Sigmoid colon (tissue), 7 donors: ENCODE data around the gene CEPT1. TPM values are rescaled to one million over a fixed set of nuclear protein-coding genes. Genes with fewer than 3 reads are reported as not detected.
A peak's percentile ranks its signal among the peaks of the same experiment; 100 is the strongest.

Source experiments
- DNase-seq: peaks from one replicate; pipeline ENCODE4 v3.0.0-alpha.2; 2019
- H3K27ac ChIP-seq, 4 donors: fragments of 200-600 bp; sonication (generic); one replicate each; pipeline ENCODE4 v1.5.1; 2016 to 2019; ENCODE audit warnings: mild to moderate bottlenecking in 1 of 4
- H3K27me3 ChIP-seq, 3 donors: fragments of 200-600 bp; sonication (generic); one replicate each; pipeline ENCODE4 v1.5.1; 2019; ENCODE audit warnings: mild to moderate bottlenecking in 1 of 3
- H3K36me3 ChIP-seq, 4 donors: fragments of 200-600 bp; sonication (generic); one replicate each; pipeline ENCODE4 v1.5.1; 2016 to 2019
- H3K4me1 ChIP-seq, 4 donors: fragments of 200-600 bp; sonication (generic); one replicate each; pipeline ENCODE4 v1.5.1; 2017 to 2019
- H3K4me3 ChIP-seq, 4 donors: fragments of 200-600 bp; sonication (generic); one replicate each; pipeline ENCODE4 v1.5.1; 2017 to 2019; ENCODE audit warnings: mild to moderate bottlenecking in 2 of 4, moderate library complexity in 1 of 4
- H3K9me3 ChIP-seq, 4 donors: fragments of 200-600 bp in 3 of 4; sonication (generic) in 3 of 4; one replicate each; pipeline versions ENCODE4 v1.5.1 to v1.6.1; 2013 to 2019
- EP300 ChIP-seq, 4 donors: sonication (generic); formaldehyde crosslinking; IDR thresholded peaks; one replicate each; pipeline ENCODE4 v1.6.1; 2017; ENCODE audit warnings: antibody characterized with exemption in 4 of 4
- POLR2A ChIP-seq, 2 donors: fragments of 450-650 bp; IDR thresholded peaks; one replicate each; pipeline ENCODE4 v1.6.1; 2016; ENCODE audit warnings: antibody characterized with exemption in 2 of 2, mild to moderate bottlenecking in 2 of 2, moderate library complexity in 2 of 2
- POLR2AphosphoS5 ChIP-seq, 4 donors: sonication (generic); formaldehyde crosslinking; IDR thresholded peaks; one replicate each; pipeline ENCODE4 v1.6.1; 2017; ENCODE audit warnings: antibody characterized with exemption in 4 of 4
- WGBS, 2 donors: extraction: QIAGEN DNeasy Blood & Tissue Kit; methylation state at CpG; one replicate each; pipeline ENCODE4 v1.1.7; 2013; 5-methylcytosine and 5-hydroxymethylcytosine counted together
- intact Hi-C: fragments of 100-400 bp; cut with DNase I; formaldehyde crosslinking; loops from one replicate; pipeline ENCODE4 v1.15.1; 2023
- polyA plus RNA-seq, 3 donors: library from polyadenylated mRNA; stranded (reverse); fragments of 200-250 nt; gene quantifications; one replicate each; pipeline ENCODE4 v1.2.3, GENCODE V29; 2013
- total RNA-seq, 4 donors: library from RNA; depleted of rRNA; stranded (reverse); fragments of >200 nt; gene quantifications; one replicate each; pipeline ENCODE4 v1.1.0, GENCODE V29; 2016
- TF ChIP-seq, protein P1 (sequence below), 4 experiments: fragments of 450-650 bp in 3 of 4; fragments of 200-600 bp in 1 of 4; IDR thresholded peaks; one replicate each; pipeline ENCODE4 v1.5.1; 2016 to 2019; ENCODE audit warnings: antibody characterized with exemption in 4 of 4, mild to moderate bottlenecking in 3 of 4, moderate library complexity in 2 of 4
- donor health status: healthy with polysubstance abuse.
- donor health status: Bipolar disorder and iron deficiency.
- donor health status: healthy.

Gene CEPT1
- total and polyA plus RNA-seq, 7 donors, result 7.2 to 41.0 (median 28.2) TPM

DNA sequence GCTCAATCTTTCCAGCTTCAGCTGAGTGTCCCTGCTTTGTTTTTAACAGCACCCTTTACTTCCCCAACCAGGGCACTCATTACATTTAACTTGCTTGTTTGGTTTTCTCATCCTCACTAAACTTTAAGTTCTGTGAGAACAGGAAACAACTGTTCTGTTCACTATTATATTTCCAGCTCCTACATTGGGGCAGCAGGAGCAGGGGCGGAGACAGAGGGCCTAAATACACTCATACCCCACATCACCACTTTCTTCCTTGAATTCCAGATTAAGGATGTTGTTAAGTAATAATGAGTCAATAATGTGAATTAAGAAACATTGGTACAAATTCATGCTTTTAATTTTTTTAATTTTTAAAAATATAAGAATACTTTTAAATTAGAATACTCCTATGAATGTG is 6.2 kb upstream of the CEPT1 start:
- no peaks in the 10 kb centered on the region for H3K9me3 ChIP-seq
- peaks cover 0 to 9% (median 7%) of the 10 kb centered on the region in 4 donors for H3K4me1 ChIP-seq
- H3K27me3 ChIP-seq, result no peaks in the 10 kb centered on the region
- no peak for TF ChIP-seq EP300 (IDR thresholded peaks at IDR 0.05)
- TF ChIP-seq, protein P1, sequence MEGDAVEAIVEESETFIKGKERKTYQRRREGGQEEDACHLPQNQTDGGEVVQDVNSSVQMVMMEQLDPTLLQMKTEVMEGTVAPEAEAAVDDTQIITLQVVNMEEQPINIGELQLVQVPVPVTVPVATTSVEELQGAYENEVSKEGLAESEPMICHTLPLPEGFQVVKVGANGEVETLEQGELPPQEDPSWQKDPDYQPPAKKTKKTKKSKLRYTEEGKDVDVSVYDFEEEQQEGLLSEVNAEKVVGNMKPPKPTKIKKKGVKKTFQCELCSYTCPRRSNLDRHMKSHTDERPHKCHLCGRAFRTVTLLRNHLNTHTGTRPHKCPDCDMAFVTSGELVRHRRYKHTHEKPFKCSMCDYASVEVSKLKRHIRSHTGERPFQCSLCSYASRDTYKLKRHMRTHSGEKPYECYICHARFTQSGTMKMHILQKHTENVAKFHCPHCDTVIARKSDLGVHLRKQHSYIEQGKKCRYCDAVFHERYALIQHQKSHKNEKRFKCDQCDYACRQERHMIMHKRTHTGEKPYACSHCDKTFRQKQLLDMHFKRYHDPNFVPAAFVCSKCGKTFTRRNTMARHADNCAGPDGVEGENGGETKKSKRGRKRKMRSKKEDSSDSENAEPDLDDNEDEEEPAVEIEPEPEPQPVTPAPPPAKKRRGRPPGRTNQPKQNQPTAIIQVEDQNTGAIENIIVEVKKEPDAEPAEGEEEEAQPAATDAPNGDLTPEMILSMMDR (IDR thresholded peaks at IDR 0.05), result no peak
- TF ChIP-seq POLR2AphosphoS5 (IDR thresholded peaks at IDR 0.05), result no peak
- no peak for TF ChIP-seq POLR2A (IDR thresholded peaks at IDR 0.05)
- WGBS, 2 donors, result 84 to 92% methylated on average over 1 of the region's 1 CpG
- H3K36me3 ChIP-seq, result peaks cover 0 to 36% (median 0%) of the 10 kb centered on the region in 4 donors
- no peak for DNase-seq
- no peak overlapping the region for H3K27ac ChIP-seq
- H3K4me3 ChIP-seq, result no peak overlapping the region
- intact Hi-C loops, result no loop called here

DNA sequence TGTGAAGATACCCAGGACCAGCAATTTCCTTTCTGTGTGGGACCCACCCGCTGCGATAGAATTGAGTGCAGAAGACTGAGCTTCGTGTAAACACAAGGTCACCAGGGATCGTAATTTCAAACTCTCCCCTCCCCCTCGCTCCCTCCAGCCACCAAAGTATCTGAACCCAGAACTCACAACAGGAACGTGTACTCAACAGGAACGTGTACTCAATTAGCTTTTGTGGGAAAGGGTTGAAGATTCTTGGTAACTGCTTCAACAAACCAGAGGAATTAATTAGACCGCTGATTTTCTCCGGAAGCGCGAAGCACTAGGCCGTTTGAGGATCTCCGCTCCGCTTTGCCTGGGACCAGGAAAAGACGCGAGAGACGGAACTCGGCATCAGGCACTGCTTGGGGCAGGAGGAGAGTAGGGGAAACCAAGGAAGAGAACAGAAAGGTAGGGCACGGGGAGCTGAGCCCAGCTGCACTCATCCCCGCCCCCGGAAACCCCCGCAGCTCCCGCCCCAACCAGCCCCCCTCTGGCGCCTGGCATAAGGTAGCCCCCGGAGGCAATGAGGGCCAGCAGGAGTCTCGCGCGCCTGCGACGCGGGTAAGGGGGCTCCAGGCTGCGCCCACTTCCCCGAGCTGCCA is 583 bp upstream of the CEPT1 start:
- Histone ChIP-seq H3K4me3 (peak overlapping the region; percentile 81 to 99 (median 89)), H3K27me3 (no peaks in the 10 kb centered on the region), H3K4me1 (peaks cover 0 to 40% (median 25%) of the 10 kb centered on the region in 4 donors), H3K36me3 (peaks cover 0 to 21% (median 0%) of the 10 kb centered on the region in 4 donors), H3K9me3 (no peaks in the 10 kb centered on the region), H3K27ac (peak overlapping the region; percentile 90 to 98 (median 94))
- intact Hi-C loops, result no loop called here
- WGBS, 2 donors, result 0 to 1% methylated on average over 33 of the region's 33 CpGs
- DNase-seq, result no peak
- TF ChIP-seq, protein P1 (IDR thresholded peaks at IDR 0.05), result no peak
- no peak for TF ChIP-seq EP300 (IDR thresholded peaks at IDR 0.05)
- no peak for TF ChIP-seq POLR2A (IDR thresholded peaks at IDR 0.05)
- TF ChIP-seq POLR2AphosphoS5 (IDR thresholded peaks at IDR 0.05), result peak in 1 of 4 donors; percentile 13

DNA sequence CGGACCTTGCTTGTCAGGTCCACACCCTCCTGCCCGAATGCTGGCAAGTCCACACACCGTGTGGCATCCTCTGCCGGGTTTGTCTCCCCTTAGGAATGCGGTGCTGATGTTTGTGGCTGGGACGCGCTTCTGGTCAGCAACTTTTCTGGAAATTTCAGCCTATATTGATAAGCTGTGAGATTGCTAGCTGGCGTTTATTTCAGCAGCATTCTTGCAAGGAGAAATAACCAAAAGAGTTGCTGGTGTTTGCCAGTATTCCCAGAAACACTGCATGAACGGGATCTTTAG is 601 bp downstream of the CEPT1 start:
- no peaks in the 10 kb centered on the region for H3K9me3 ChIP-seq
- TF ChIP-seq EP300 (IDR thresholded peaks at IDR 0.05), result no peak
- TF ChIP-seq POLR2A (IDR thresholded peaks at IDR 0.05), result no peak
- TF ChIP-seq, protein P1 (IDR thresholded peaks at IDR 0.05), result no peak
- TF ChIP-seq POLR2AphosphoS5 (IDR thresholded peaks at IDR 0.05), result no peak
- peaks cover 0 to 12% (median 0%) of the 10 kb centered on the region in 4 donors for H3K36me3 ChIP-seq
- 0 to 1% methylated on average over 9 of the region's 9 CpGs for WGBS, 2 donors
- H3K27ac ChIP-seq, result peak overlapping the region; percentile 90 to 98 (median 94)
- intact Hi-C loops, result loop anchor here (5.0 kb wide), 1 partner anchor 307 kb away; the partner anchor contains the start of genes ATP5PB and WDR77
- peaks cover 0 to 40% (median 25%) of the 10 kb centered on the region in 4 donors for H3K4me1 ChIP-seq
- DNase-seq, result no peak
- H3K4me3 ChIP-seq, result peak overlapping the region; percentile 81 to 99 (median 89)
- no peaks in the 10 kb centered on the region for H3K27me3 ChIP-seq

DNA sequence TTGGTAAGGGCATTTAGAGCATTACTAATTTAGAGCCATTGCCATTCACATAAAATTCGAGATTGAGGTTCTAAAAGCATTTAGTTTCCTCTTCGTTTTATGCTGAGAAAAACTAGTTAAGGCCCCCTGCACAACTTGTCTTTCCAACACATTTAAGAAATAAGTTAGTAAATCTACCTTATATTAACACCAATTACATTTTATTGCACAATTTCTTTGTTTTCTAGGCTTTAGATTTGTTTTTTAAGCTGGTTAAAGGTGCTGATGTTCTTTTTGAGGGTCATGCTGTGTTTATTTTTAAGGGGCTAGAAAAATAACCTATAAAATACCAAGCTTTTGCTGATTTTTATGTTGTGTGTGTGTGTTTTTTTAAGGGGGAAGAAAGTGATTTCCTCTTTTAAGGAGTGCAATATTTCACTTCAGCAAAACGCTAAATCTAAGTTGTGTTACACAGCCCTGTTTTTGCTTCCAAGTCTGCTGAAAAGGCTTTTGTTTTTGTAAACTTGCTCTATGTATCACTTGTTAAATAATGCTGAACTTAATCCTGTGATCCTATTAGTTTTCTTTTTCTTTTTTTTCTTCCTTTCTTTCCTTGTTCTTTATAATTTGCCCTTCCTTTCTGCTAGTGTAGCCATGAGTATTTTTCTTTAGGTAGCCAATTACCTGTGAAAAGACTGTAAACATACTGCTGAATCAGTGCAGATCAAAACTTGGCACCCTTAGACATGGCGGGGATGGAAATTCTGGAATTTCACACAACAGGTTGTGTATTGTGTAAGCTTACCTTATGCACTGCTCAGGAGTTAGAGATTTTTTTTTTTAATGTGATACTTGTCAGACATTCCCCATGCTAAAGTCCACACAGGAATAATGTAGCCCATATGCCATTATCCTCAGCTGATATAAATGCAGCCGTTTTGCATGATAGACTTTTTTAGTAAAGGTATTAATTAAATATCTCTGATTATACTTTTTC is 1.5 kb downstream of the CEPT1 start:
- Histone ChIP-seq H3K4me3 (peak overlapping the region in 3 of 4 donors; percentile 81 to 94 (median 84)), H3K4me1 (peaks cover 0 to 40% (median 25%) of the 10 kb centered on the region in 4 donors), H3K27me3 (no peaks in the 10 kb centered on the region), H3K36me3 (peaks cover 0 to 3% (median 0%) of the 10 kb centered on the region in 4 donors), H3K27ac (peak overlapping the region in 3 of 4 donors; percentile 90 to 98 (median 93)), H3K9me3 (no peaks in the 10 kb centered on the region)
- DNase-seq, result no peak
- TF ChIP-seq POLR2A (IDR thresholded peaks at IDR 0.05) (no peak), EP300 (IDR thresholded peaks at IDR 0.05) (no peak), POLR2AphosphoS5 (IDR thresholded peaks at IDR 0.05) (no peak)
- TF ChIP-seq, protein P1 (IDR thresholded peaks at IDR 0.05), result no peak
- intact Hi-C loops, result loop anchor here (5.0 kb wide), 1 partner anchor 306 kb away; the partner anchor contains the start of genes ATP5PB and WDR77
- WGBS, 2 donors, result 37 to 39% methylated on average over 5 of the region's 5 CpGs
